Mesenchymal stem cell (in vitro differentiated cells and primary cell): ENCODE results near the gene MRPS18C.

Experiments used
- DNase-seq: peaks from one replicate; pipeline ENCODE4 v3.0.0-alpha.2; 2013
- H2AFZ ChIP-seq: one replicate; pipeline ENCODE4 v1.6.1; 2013; ENCODE audit warnings: low read depth, mild to moderate bottlenecking, control low read depth, inconsistent platforms, low read length, moderate library complexity
- H2AK5ac ChIP-seq: 2 replicates; pipeline ENCODE4 v1.6.1; 2013; ENCODE audit warnings: low read length, moderate library complexity, mild to moderate bottlenecking, inconsistent platforms; ENCODE audit not compliant: severe bottlenecking
- H2BK120ac ChIP-seq: one replicate; pipeline ENCODE4 v1.6.1; 2013; ENCODE audit warnings: low read depth, mild to moderate bottlenecking, inconsistent platforms, low read length, moderate library complexity
- H2BK12ac ChIP-seq, 2 experiments: one replicate each; pipeline ENCODE4 v1.6.1; 2013; ENCODE audit warnings: inconsistent platforms in 2 of 2, low read length in 2 of 2, mild to moderate bottlenecking in 2 of 2, moderate library complexity in 2 of 2, control low read depth in 1 of 2
- H2BK15ac ChIP-seq: one replicate; pipeline ENCODE4 v1.6.1; 2013; ENCODE audit warnings: mild to moderate bottlenecking, low read depth, inconsistent platforms; ENCODE audit not compliant: poor library complexity, severe bottlenecking
- H2BK5ac ChIP-seq: 2 replicates; pipeline ENCODE4 v1.6.1; 2013; ENCODE audit warnings: low read depth, mild to moderate bottlenecking, low read length, control low read depth, inconsistent platforms; ENCODE audit not compliant: poor library complexity, severe bottlenecking
- H3K14ac ChIP-seq, 2 experiments: one replicate each; pipeline ENCODE4 v1.6.1; 2013; ENCODE audit warnings: inconsistent platforms in 2 of 2, low read length in 2 of 2, control low read depth in 1 of 2, mild to moderate bottlenecking in 1 of 2, moderate library complexity in 1 of 2
- H3K18ac ChIP-seq, 2 experiments: one replicate each; pipeline ENCODE4 v1.6.1; 2013; ENCODE audit warnings: inconsistent platforms in 2 of 2, low read length in 2 of 2, control low read depth in 1 of 2, low read depth in 1 of 2, mild to moderate bottlenecking in 1 of 2
- H3K23ac ChIP-seq, 2 experiments: one replicate each; pipeline ENCODE4 v1.6.1; 2013; ENCODE audit warnings: inconsistent platforms in 2 of 2, low read length in 2 of 2, mild to moderate bottlenecking in 2 of 2, moderate library complexity in 2 of 2, control low read depth in 1 of 2
- H3K27ac ChIP-seq: 2 replicates; pipeline ENCODE4 v1.5.1; 2013; ENCODE audit warnings: mild to moderate bottlenecking, moderate library complexity, low read length, control low read depth, inconsistent platforms; ENCODE audit not compliant: poor library complexity, severe bottlenecking
- H3K27me3 ChIP-seq, 2 experiments: 2 replicates each; pipeline versions ENCODE4 v1.6.1 to v1.7.0; 2013; ENCODE audit warnings: low read length in 2 of 2, mild to moderate bottlenecking in 2 of 2, moderate library complexity in 2 of 2, control low read depth in 1 of 2, inconsistent platforms in 1 of 2; ENCODE audit not compliant: control insufficient read depth in 1 of 2, insufficient read depth in 1 of 2
- H3K36me3 ChIP-seq, 2 experiments: 2 replicates each; pipeline versions ENCODE4 v1.6.1 to v1.7.0; 2013; ENCODE audit warnings: low read length in 2 of 2, control low read depth in 1 of 2, inconsistent platforms in 1 of 2, low read depth in 1 of 2, mild to moderate bottlenecking in 1 of 2; ENCODE audit not compliant: insufficient read depth in 2 of 2, control insufficient read depth in 1 of 2
- H3K4ac ChIP-seq, 2 experiments: one replicate each; pipeline ENCODE4 v1.6.1; 2013; ENCODE audit warnings: inconsistent platforms in 2 of 2, low read length in 2 of 2, mild to moderate bottlenecking in 2 of 2, moderate library complexity in 2 of 2, control low read depth in 1 of 2, low read depth in 1 of 2
- H3K4me1 ChIP-seq: 2 replicates; pipeline ENCODE4 v1.6.1; 2013; ENCODE audit warnings: low read depth, low read length, control low read depth; ENCODE audit not compliant: control insufficient read depth, insufficient read depth
- H3K4me2 ChIP-seq: 2 replicates; pipeline ENCODE4 v1.6.1; 2013; ENCODE audit warnings: low read length, mild to moderate bottlenecking, inconsistent platforms; ENCODE audit not compliant: poor library complexity, severe bottlenecking
- H3K4me3 ChIP-seq, 2 experiments: 2 replicates each; pipeline versions ENCODE4 v1.5.1 to v1.7.0; 2013; ENCODE audit warnings: low read length in 2 of 2, mild to moderate bottlenecking in 2 of 2, control low read depth in 1 of 2, low read depth in 1 of 2; ENCODE audit not compliant: insufficient read depth in 1 of 2
- H3K79me1 ChIP-seq: replicated peaks from 2 replicates; pipeline ENCODE4 v1.6.1; 2013; ENCODE audit warnings: mild to moderate bottlenecking, control low read depth, low read length, inconsistent platforms; ENCODE audit not compliant: poor library complexity, severe bottlenecking
- H3K9ac ChIP-seq: 2 replicates; pipeline ENCODE4 v1.7.0; 2013; ENCODE audit warnings: mild to moderate bottlenecking, low read length, moderate library complexity
- H3K9me3 ChIP-seq: 2 replicates; pipeline ENCODE4 v1.7.0; 2013; ENCODE audit warnings: mild to moderate bottlenecking, low read length; ENCODE audit not compliant: control insufficient read depth
- H4K8ac ChIP-seq: one replicate; pipeline ENCODE4 v1.6.1; 2013; ENCODE audit warnings: inconsistent platforms, mild to moderate bottlenecking, low read length, moderate library complexity
- H4K91ac ChIP-seq: one replicate; pipeline ENCODE4 v1.6.1; 2013; ENCODE audit warnings: mild to moderate bottlenecking, low read length, inconsistent platforms
- WGBS: methylation state at CpG from one replicate; pipeline ENCODE4 v1.1.7; 2013; ENCODE audit warnings: mixed read lengths; 5-methylcytosine and 5-hydroxymethylcytosine counted together

Gene MRPS18C

GRCh38 chr4:83418211-83418610, 37.6 kb upstream of the MRPS18C start:
- Histone ChIP-seq H2BK12ac (no peak overlapping the region), H4K8ac (no peak overlapping the region), H3K27ac (no peak overlapping the region), H4K91ac (no peak overlapping the region), H2BK5ac (no peak overlapping the region), H3K9me3 (no peaks in the 10 kb centered on the region), H3K4me2 (no peak overlapping the region), H3K79me1 (no peaks in the 10 kb centered on the region), H3K23ac (no peak overlapping the region), H3K14ac (no peak overlapping the region), H3K18ac (no peak overlapping the region), H3K4me1 (no peaks in the 10 kb centered on the region), H3K4me3 (no peak overlapping the region), H3K36me3 (peaks cover 21 to 70% of the 10 kb centered on the region in 2 experiments), H2BK15ac (no peak overlapping the region), H3K27me3 (no peaks in the 10 kb centered on the region), H2BK120ac (no peak overlapping the region), H3K9ac (no peak overlapping the region), H2AK5ac (no peak overlapping the region), H3K4ac (no peak overlapping the region), H2AFZ (no peak overlapping the region)
- DNase-seq = no peak

GRCh38 chr4:83431200-83431599, 24.7 kb upstream of the MRPS18C start:
- H3K14ac ChIP-seq = no peak overlapping the region
- H2BK120ac ChIP-seq = no peak overlapping the region
- no peaks in the 10 kb centered on the region for H3K27me3 ChIP-seq
- H3K23ac ChIP-seq = no peak overlapping the region
- H3K4me3 ChIP-seq = no peak overlapping the region
- H4K91ac ChIP-seq = no peak overlapping the region
- no peak overlapping the region for H3K9ac ChIP-seq
- no peak overlapping the region for H3K18ac ChIP-seq
- H3K4me2 ChIP-seq = no peak overlapping the region
- H2AK5ac ChIP-seq = no peak overlapping the region
- WGBS = no CpG with 5 or more reads among the region's 1 CpG
- H3K79me1 ChIP-seq = peaks cover 2% of the 10 kb centered on the region
- no peak overlapping the region for H3K4ac ChIP-seq
- H2BK5ac ChIP-seq = no peak overlapping the region
- no peak overlapping the region for H3K27ac ChIP-seq
- no peak overlapping the region for H2BK12ac ChIP-seq
- no peaks in the 10 kb centered on the region for H3K9me3 ChIP-seq
- DNase-seq = no peak
- H3K4me1 ChIP-seq = no peaks in the 10 kb centered on the region
- no peak overlapping the region for H4K8ac ChIP-seq
- H2AFZ ChIP-seq = no peak overlapping the region
- no peak overlapping the region for H2BK15ac ChIP-seq
- peaks cover 2 to 53% of the 10 kb centered on the region in 2 experiments for H3K36me3 ChIP-seq

- Histone ChIP-seq H3K9ac (no peak overlapping the region), H3K4me3 (no peak overlapping the region), H4K8ac (no peak overlapping the region), H3K23ac (no peak overlapping the region), H3K27me3 (no peaks in the 10 kb centered on the region), H3K79me1 (peaks cover 2% of the 10 kb centered on the region), H3K4me1 (peaks cover 3% of the 10 kb centered on the region), H3K27ac (no peak overlapping the region), H3K9me3 (no peaks in the 10 kb centered on the region), H3K4me2 (no peak overlapping the region), H2BK5ac (no peak overlapping the region), H3K14ac (no peak overlapping the region), H2BK120ac (no peak overlapping the region), H3K36me3 (peaks cover 6 to 69% of the 10 kb centered on the region in 2 experiments), H2BK15ac (no peak overlapping the region), H4K91ac (no peak overlapping the region), H2AK5ac (no peak overlapping the region), H3K4ac (no peak overlapping the region), H2AFZ (no peak overlapping the region), H2BK12ac (no peak overlapping the region), H3K18ac (no peak overlapping the region)
- no peak for DNase-seq
- 97% methylated on average over 4 of the region's 4 CpGs for WGBS
Measured at GRCh38 chr4:83436680-83437079, 19.2 kb upstream of the MRPS18C start.

- Histone ChIP-seq H3K9me3 (no peaks in the 10 kb centered on the region), H3K27ac (no peak overlapping the region), H3K14ac (no peak overlapping the region), H3K18ac (no peak overlapping the region), H3K9ac (no peak overlapping the region), H3K79me1 (peaks cover 2% of the 10 kb centered on the region), H2AFZ (no peak overlapping the region), H2BK120ac (no peak overlapping the region), H3K4me1 (peaks cover 3% of the 10 kb centered on the region), H2AK5ac (no peak overlapping the region), H4K8ac (no peak overlapping the region), H3K23ac (no peak overlapping the region), H3K4me2 (no peak overlapping the region), H2BK15ac (no peak overlapping the region), H3K27me3 (no peaks in the 10 kb centered on the region), H3K4ac (no peak overlapping the region), H2BK12ac (no peak overlapping the region), H2BK5ac (no peak overlapping the region), H3K4me3 (no peak overlapping the region), H3K36me3 (peaks cover 12 to 80% of the 10 kb centered on the region in 2 experiments), H4K91ac (no peak overlapping the region)
- DNase-seq = no peak
Measured at GRCh38 chr4:83438719-83439118, 17.1 kb upstream of the MRPS18C start.
